ENCODE results near the gene DBF4. TPM values are rescaled to one million over a fixed set of nuclear protein-coding genes. Genes with fewer than 3 reads are reported as not detected.

Gene DBF4
- total and polyA plus RNA-seq, 2 of the 13 experiments (the other 11 are each of a cell fraction or from before 2014, with no cell fraction given), result 5.0 to 64.4 TPM

GRCh38 chr7:87876869-87877234 is 559 bp downstream of the DBF4 start (continued):
- peak in 1 of 2 experiments; percentile 14; a peak in 1 of 4 replicates for TF ChIP-seq HMGXB4 (CRISPR knock-in tag; IDR thresholded peaks at IDR 0.05; ENCODE audit: borderline replicate concordance in 1 of 2, low read depth in 1 of 2)
- peak; percentile 37; the same call in 1 of the 2 replicates for TF ChIP-seq ZNF792 (CRISPR knock-in tag; IDR thresholded peaks at IDR 0.05)
- TF ChIP-seq ZNF468 (CRISPR knock-in tag; IDR thresholded peaks at IDR 0.05), result no peak

GRCh38 chr7:87877366-87878040 is 1.2 kb downstream of the DBF4 start:
- intact Hi-C loops (cut with micrococcal nuclease; ENCODE audit: unreplicated experiment), result loop anchor here (5.0 to 10.0 kb wide), 3 partner anchors 250 to 563 kb away; partner anchors contain the start of genes CROT and RUNDC3B
- Histone ChIP-seq H2AFZ (ENCODE audit: low read length) (no peak overlapping the region), H3K4me3 (replicated peaks in 1 of 3; ENCODE audit: insufficient read depth in 1 of 3, low read depth in 2 of 3, low read length in 3 of 3) (peak overlapping the region; percentile 86 to 92 (median 92)), H3K9ac (ENCODE audit: insufficient read depth, low read depth, low read length) (peak overlapping the region; percentile 89), H3K27ac (ENCODE audit: extremely low read length, insufficient read depth, low read length) (peak overlapping the region; percentile 97), H3K27me3 (ENCODE audit: control insufficient read depth in 1 of 2, insufficient read depth in 2 of 2, low read length in 2 of 2) (no peaks in the 10 kb centered on the region; a peak in 1 of 5 replicates), H3K4me2 (ENCODE audit: low read depth, low read length) (peak overlapping the region; percentile 84), H3K36me3 (replicated peaks in 1 of 2; ENCODE audit: control insufficient read depth in 1 of 2, insufficient read depth in 2 of 2, low read length in 2 of 2) (peaks cover 2 to 11% of the 10 kb centered on the region in 2 experiments; a peak in 3 of 5 replicates), H4K20me1 (ENCODE audit: insufficient read depth, low read length) (no peaks in the 10 kb centered on the region), H3K9me3 (ENCODE audit: low read length) (no peaks in the 10 kb centered on the region), H3K4me1 (ENCODE audit: insufficient read depth, low read length) (peaks cover 59% of the 10 kb centered on the region), H3K79me2 (ENCODE audit: insufficient read depth, low read length) (peaks cover 78% of the 10 kb centered on the region)
- WGBS (ENCODE audit: low lambda C conversion rate), result 2% methylated on average over 10 of the region's 10 CpGs
- no TSS peak for BruUV-seq (replicated peaks)
- FAIRE-seq, result no peak
- TF ChIP-seq MAFK (conservative IDR thresholded peaks at IDR 0.05 in 1 of 2, IDR thresholded peaks at IDR 0.05 in 1 of 2; ENCODE audit: low read length in 2 of 2) (peak; percentile 93 to 97), MED13 (CRISPR knock-in tag; IDR thresholded peaks at IDR 0.05) (no peak), POLR2AphosphoS2 (IDR thresholded peaks at IDR 0.05; ENCODE audit: low read depth, low read length) (no peak), ZNF382 (CRISPR knock-in tag; IDR thresholded peaks at IDR 0.05; ENCODE audit: borderline replicate concordance) (no peak), AKNA (CRISPR knock-in tag; IDR thresholded peaks at IDR 0.05; ENCODE audit: borderline replicate concordance) (no peak), MAFF (IDR thresholded peaks at IDR 0.05; ENCODE audit: low read depth, low read length) (peak; percentile 95), ZEB1 (IDR thresholded peaks at IDR 0.05; ENCODE audit: insufficient replicate concordance, low read depth) (no peak), IRX3 (CRISPR knock-in tag; IDR thresholded peaks at IDR 0.05; ENCODE audit: borderline replicate concordance, low read depth) (no peak)
- ATAC-seq, result no peak
- DNase-seq (ENCODE audit: low spot score), result no peak
- POLR2A ChIA-PET, result no interaction called here
- in situ Hi-C loops (cut with HindIII; ENCODE audit: extremely low pct_ligation_motif_present, low pct_unique_long_range_greater_than_20kb), result loop anchor here (10.0 kb wide), 1 partner anchor 533 kb away; the partner anchor contains the start of gene CROT
- CTCF ChIA-PET (ENCODE audit: low intra/inter-chr PET ratio, low total read pairs), result no interaction called here
